Heart right ventricle (tissue), 16 donors: ENCODE data around the gene YIPF4. TPM values are rescaled to one million over a fixed set of nuclear protein-coding genes. Genes with fewer than 3 reads are reported as not detected.
"Not testable (repeated sequence)": the region's sequence is repeated elsewhere in the genome, so short reads cannot be mapped to it uniquely, and the experiment has no call there.

Source experiments
- ATAC-seq, 8 donors: fragments of 200-7000 bp; cut with Tn5 transposase; one replicate each; pipeline ENCODE4 v1.9.1; 2020; ENCODE audit warnings: mild to moderate bottlenecking in 8 of 8, moderate library complexity in 8 of 8, moderate number of reproducible peaks in 1 of 8
- DNase-seq, 2 donors: peaks; one replicate each; pipeline ENCODE4 v3.0.0-alpha.2; 2020
- H3K27ac ChIP-seq, 10 donors: fragments of 200-600 bp; sonication (generic) in 2 of 10; one replicate each; pipeline versions ENCODE4 v1.5.0 to v1.8.0; 2020 to 2022; ENCODE audit warnings: mild to moderate bottlenecking in 3 of 10
- H3K27me3 ChIP-seq, 7 donors: fragments of 200-600 bp; one replicate each; pipeline ENCODE4 v1.8.0; 2021 to 2022; ENCODE audit warnings: mild to moderate bottlenecking in 2 of 7
- H3K36me3 ChIP-seq, 9 donors: fragments of 200-600 bp; sonication (generic) in 1 of 9; one replicate each; pipeline versions ENCODE4 v1.5.0 to v1.8.0; 2020 to 2022; ENCODE audit warnings: mild to moderate bottlenecking in 2 of 9
- H3K4me1 ChIP-seq, 9 donors: fragments of 200-600 bp; sonication (generic) in 1 of 9; one replicate each; pipeline versions ENCODE4 v1.5.0 to v1.8.0; 2020 to 2022; ENCODE audit warnings: mild to moderate bottlenecking in 4 of 9
- H3K4me3 ChIP-seq, 10 donors: fragments of 200-600 bp; sonication (generic) in 2 of 10; one replicate each; pipeline versions ENCODE4 v1.5.0 to v1.8.0; 2020 to 2022; ENCODE audit warnings: mild to moderate bottlenecking in 7 of 10, moderate library complexity in 2 of 10
- H3K9me3 ChIP-seq, 11 donors: fragments of 200-600 bp in 10 of 11; sonication (generic) in 2 of 11; one replicate each; pipeline versions ENCODE4 v1.5.0 to v1.8.0; 2013 to 2022; ENCODE audit warnings: mild to moderate bottlenecking in 2 of 11, control low read depth in 1 of 11, moderate library complexity in 1 of 11
- WGBS, 2 donors: extraction: QIAGEN DNeasy Blood & Tissue Kit; methylation state at CpG; one replicate each; pipeline ENCODE4 v1.1.7; 2013; ENCODE audit warnings: inconsistent platforms in 1 of 2; 5-methylcytosine and 5-hydroxymethylcytosine counted together
- intact Hi-C, 10 donors: fragments of 100-400 bp; cut with DNase I; formaldehyde crosslinking; loops; one replicate each; pipeline versions ENCODE4 v1.11.1 to v1.14.2; 2022
- polyA plus RNA-seq, 2 donors: library from polyadenylated mRNA; stranded (reverse); fragments of 200-250 nt; gene quantifications; one replicate each; pipeline ENCODE4 v1.2.3, GENCODE V29; 2013
- total RNA-seq, 10 donors: library from RNA; stranded (reverse); fragmentation: NEBNext Ultra II Directional in 3 of 10; extraction: Animal tissue kit (Norgen Biotek cat#: 25700) in 3 of 10; gene quantifications; one replicate each; pipeline versions ENCODE4 v1.2.1 to v1.2.4, GENCODE V29; 2021 to 2023
- TF ChIP-seq, protein P1 (sequence below), 9 donors: fragments of 200-600 bp; sonication (generic) in 2 of 9; IDR thresholded peaks; one replicate each; pipeline versions ENCODE4 v1.5.0 to v1.8.0; 2021 to 2022; ENCODE audit warnings: antibody characterized with exemption in 9 of 9, mild to moderate bottlenecking in 5 of 9, moderate library complexity in 1 of 9
- donor health status: Arrhythmogenic right ventricular cardiomyopathy.
- donor health status: ischemic (EF 13 %, LVEDD 7.1; RV severe dilation, severe dysfunction).
- donor health status: healthy with polysubstance abuse.
- donor health status: DM: no; HTN: yes; CAD: no.
- donor health status: DM: no; HTN: no; CAD: no.
- donor health status: ischemic (EF 25% LVEDD 6.9; RV normal size, moderate dysfunction).
- donor health status: ischemic (EF 25% LVEDD 5.7; RV mildly dilated, moderate dysfunction).
- donor health status: healthy.
- donor health status: DM: yes; HTN: yes; CAD: no.
- donor health status: Ischemic cardiomyopathy.
- donor health status: ischemic (EF 35%, LVEDD 5.7; RV mildly dilated, moderate dysfunction).
- donor health status: nonischemic (EF 11% LVEDD 7.7; RV severe dilation, severe dysfunction).
- donor health status: DM: yes; HTN: yes; CAD: no.
- donor health status: PGD.
- donor health status: ischemic (EF 29% LVEDD 5.4; RV normal size, mild dysfunction).
- donor health status: nonischemic (EF 23%, LVEDD 6.1; RV moderate dilation, normal function).

The YIPF4 gene
- total and polyA plus RNA-seq, 12 donors: 15.1 to 94.3 (median 64.7) TPM

- H3K36me3 ChIP-seq: peaks cover 0 to 10% (median 0%) of the 10 kb centered on the region in 9 donors
- WGBS, 2 donors: 86% methylated on average over 2 of the region's 2 CpGs
- no peak overlapping the region for H3K27ac ChIP-seq
- DNase-seq (no peak), ATAC-seq (no peak)
- no peak overlapping the region for H3K4me3 ChIP-seq
- TF ChIP-seq, protein P1, sequence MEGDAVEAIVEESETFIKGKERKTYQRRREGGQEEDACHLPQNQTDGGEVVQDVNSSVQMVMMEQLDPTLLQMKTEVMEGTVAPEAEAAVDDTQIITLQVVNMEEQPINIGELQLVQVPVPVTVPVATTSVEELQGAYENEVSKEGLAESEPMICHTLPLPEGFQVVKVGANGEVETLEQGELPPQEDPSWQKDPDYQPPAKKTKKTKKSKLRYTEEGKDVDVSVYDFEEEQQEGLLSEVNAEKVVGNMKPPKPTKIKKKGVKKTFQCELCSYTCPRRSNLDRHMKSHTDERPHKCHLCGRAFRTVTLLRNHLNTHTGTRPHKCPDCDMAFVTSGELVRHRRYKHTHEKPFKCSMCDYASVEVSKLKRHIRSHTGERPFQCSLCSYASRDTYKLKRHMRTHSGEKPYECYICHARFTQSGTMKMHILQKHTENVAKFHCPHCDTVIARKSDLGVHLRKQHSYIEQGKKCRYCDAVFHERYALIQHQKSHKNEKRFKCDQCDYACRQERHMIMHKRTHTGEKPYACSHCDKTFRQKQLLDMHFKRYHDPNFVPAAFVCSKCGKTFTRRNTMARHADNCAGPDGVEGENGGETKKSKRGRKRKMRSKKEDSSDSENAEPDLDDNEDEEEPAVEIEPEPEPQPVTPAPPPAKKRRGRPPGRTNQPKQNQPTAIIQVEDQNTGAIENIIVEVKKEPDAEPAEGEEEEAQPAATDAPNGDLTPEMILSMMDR (IDR thresholded peaks at IDR 0.05): no peak
- H3K9me3 ChIP-seq: no peaks in the 10 kb centered on the region
- intact Hi-C loops: no loop called here
- H3K27me3 ChIP-seq: no peaks in the 10 kb centered on the region
- peaks cover 3 to 62% (median 36%) of the 10 kb centered on the region in 9 donors for H3K4me1 ChIP-seq
Observed at GRCh38 chr2:32363597-32363996, 85.9 kb downstream of the YIPF4 start.

DNA sequence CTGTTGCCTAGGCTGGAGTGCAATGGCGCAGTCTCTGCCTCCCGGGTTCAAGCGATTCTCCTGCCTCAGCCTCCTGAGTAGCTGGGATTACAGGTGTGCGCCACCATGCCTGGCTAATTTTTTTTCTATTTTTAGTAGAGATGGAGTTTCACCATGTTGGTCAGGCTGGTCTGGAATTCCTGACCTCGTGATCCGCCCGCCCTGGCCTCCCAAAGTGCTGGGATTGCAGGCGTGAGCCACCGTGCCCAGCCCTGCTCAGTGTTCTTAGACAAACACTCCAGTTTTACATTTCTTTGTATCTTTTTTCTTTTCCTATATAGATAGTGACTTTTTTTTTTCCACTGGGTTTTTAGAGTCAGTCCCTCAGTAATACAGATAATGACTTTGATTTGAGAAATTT is 86.6 kb downstream of the YIPF4 start:
- ATAC-seq, H3K9me3 ChIP-seq, intact Hi-C loops, H3K4me3 ChIP-seq, H3K27ac ChIP-seq, DNase-seq, H3K27me3 ChIP-seq: not testable (repeated sequence)
- peaks cover 0 to 10% (median 0%) of the 10 kb centered on the region in 9 donors for H3K36me3 ChIP-seq
- WGBS, 2 donors: 91 to 93% methylated on average over 9 of the region's 9 CpGs
- H3K4me1 ChIP-seq: peaks cover 0 to 62% (median 29%) of the 10 kb centered on the region in 9 donors

- H3K4me1 ChIP-seq: peaks cover 0 to 58% (median 17%) of the 10 kb centered on the region in 9 donors
- DNase-seq, ATAC-seq, H3K27me3 ChIP-seq, H3K4me3 ChIP-seq, intact Hi-C loops, H3K36me3 ChIP-seq, H3K27ac ChIP-seq, H3K9me3 ChIP-seq: not testable (repeated sequence)
- 96 to 98% methylated on average over 3 of the region's 3 CpGs for WGBS, 2 donors
Observed at GRCh38 chr2:32365679-32366078, 88.0 kb downstream of the YIPF4 start.

Other genes with a start within 250 kb of the YIPF4 start
- gene DPY30, start 238.1 kb upstream of the YIPF4 start, total RNA-seq: 10 to 100 TPM; 35.1 to 47.7 (median 42.9) TPM
- gene DPY30, start 238.1 kb upstream of the YIPF4 start, polyA plus RNA-seq: 10 to 100 TPM; 53.5 to 57.8 TPM
- gene SPAST, start 214.3 kb upstream of the YIPF4 start, total RNA-seq: 10 to 100 TPM in 2 of 10 donors, 1 to 10 TPM in 8; 7.5 to 10.9 (median 9.2) TPM
- 1 to 10 TPM; 2.4 to 4.2 TPM for gene SPAST, start 214.3 kb upstream of the YIPF4 start, polyA plus RNA-seq
- gene SLC30A6, start 112.0 kb upstream of the YIPF4 start, total RNA-seq: 10 to 100 TPM; 10.7 to 18.7 (median 15.0) TPM
- 1 to 10 TPM; 3.3 to 5.2 TPM for gene SLC30A6, start 112.0 kb upstream of the YIPF4 start, polyA plus RNA-seq
- 1 to 10 TPM in 3 of 10 donors, under 1 TPM in 7; 0.42 to 3.2 (median 0.66) TPM for gene NLRC4, start 13.0 kb upstream of the YIPF4 start, total RNA-seq
- gene NLRC4, start 13.0 kb upstream of the YIPF4 start, polyA plus RNA-seq: under 1 TPM; 0.38 to 0.59 TPM
- gene BIRC6, start 79.1 kb downstream of the YIPF4 start, total RNA-seq: 10 to 100 TPM; 36.2 to 64.0 (median 49.6) TPM
- gene BIRC6, start 79.1 kb downstream of the YIPF4 start, polyA plus RNA-seq: 10 to 100 TPM; 12.8 to 15.6 TPM